ENCODE data around the gene ACO2. TPM values are rescaled to one million over a fixed set of nuclear protein-coding genes. Genes with fewer than 3 reads are reported as not detected.

Gene ACO2
- total and polyA plus RNA-seq, 2 of the 13 experiments (the other 11 are each of a cell fraction or from before 2014, with no cell fraction given): 19.2 to 45.6 TPM

DNA sequence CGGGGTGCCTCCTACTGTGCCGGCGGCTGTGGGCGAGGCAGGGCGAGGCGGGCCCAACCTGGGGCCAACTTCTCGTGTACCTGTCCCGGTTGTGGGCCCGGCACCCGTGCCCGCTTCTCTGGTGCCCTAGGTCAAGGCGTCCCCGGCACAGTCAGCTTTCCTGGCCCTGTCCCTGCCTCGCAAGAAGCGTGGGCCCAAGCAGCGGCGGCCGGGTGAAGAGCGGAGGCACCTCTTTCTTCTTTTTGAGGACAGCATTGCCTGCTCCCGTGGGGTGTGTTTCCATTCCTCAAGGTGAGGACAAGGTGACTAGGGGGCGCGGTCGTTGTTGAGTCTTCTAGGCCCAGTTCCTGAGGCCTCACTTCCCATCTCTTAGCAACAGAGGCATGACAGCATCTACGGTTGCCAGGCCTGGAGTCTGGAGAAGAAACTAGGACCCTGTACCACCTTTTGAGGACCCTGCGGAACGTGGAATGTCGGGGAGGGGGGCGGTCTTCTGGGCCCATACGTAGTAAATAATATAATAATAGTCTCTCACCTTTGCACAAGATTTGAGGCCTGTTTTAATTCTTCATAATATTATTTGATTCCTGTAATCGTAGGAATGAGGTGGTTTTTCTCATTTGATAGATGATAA lies 418 bp downstream of the ACO2 start:
- H3K9ac ChIP-seq (ENCODE audit: insufficient read depth, low read depth, low read length): peak overlapping the region; percentile 92
- no peak for DNase-seq (ENCODE audit: low spot score)
- WGBS (ENCODE audit: low lambda C conversion rate): 0% methylated on average over 12 of the region's 30 CpGs
- H3K36me3 ChIP-seq (replicated peaks in 1 of 2; ENCODE audit: control insufficient read depth in 1 of 2, insufficient read depth in 2 of 2, low read length in 2 of 2): peaks cover 10 to 30% of the 10 kb centered on the region in 2 experiments
- CTCF ChIA-PET (ENCODE audit: low intra/inter-chr PET ratio, low total read pairs): no interaction called here
- H3K4me3 ChIP-seq (replicated peaks in 1 of 3; ENCODE audit: insufficient read depth in 1 of 3, low read depth in 2 of 3, low read length in 3 of 3): peak overlapping the region; percentile 92 to 95 (median 92)
- H3K4me2 ChIP-seq (ENCODE audit: low read depth, low read length): peak overlapping the region; percentile 76
- no peaks in the 10 kb centered on the region; a peak in 1 of 5 replicates for H3K27me3 ChIP-seq (ENCODE audit: control insufficient read depth in 1 of 2, insufficient read depth in 2 of 2, low read length in 2 of 2)
- no peak overlapping the region for H2AFZ ChIP-seq (ENCODE audit: low read length)
- H3K4me1 ChIP-seq (ENCODE audit: insufficient read depth, low read length): peaks cover 63% of the 10 kb centered on the region
- H3K27ac ChIP-seq (ENCODE audit: extremely low read length, insufficient read depth, low read length): peak overlapping the region; percentile 98
- in situ Hi-C loops (cut with HindIII; ENCODE audit: extremely low pct_ligation_motif_present, low pct_unique_long_range_greater_than_20kb): no loop called here
- no peaks in the 10 kb centered on the region; the same call in 1 of the 2 replicates for H4K20me1 ChIP-seq (ENCODE audit: insufficient read depth, low read length)
- ATAC-seq: peak; percentile 63
- FAIRE-seq: no peak
- no peaks in the 10 kb centered on the region for H3K9me3 ChIP-seq (ENCODE audit: low read length)
- peaks cover 83% of the 10 kb centered on the region for H3K79me2 ChIP-seq (ENCODE audit: insufficient read depth, low read length)
- intact Hi-C loops (cut with micrococcal nuclease; ENCODE audit: unreplicated experiment): loop anchor here (1.0 kb wide), 1 partner anchor 21 kb away; no protein-coding TSS in a partner anchor
- POLR2A ChIA-PET: interaction anchor here (1.0 to 2.6 kb wide), 15 partner anchors 11 to 363 kb away, joined by 3 to 122 read pairs (median 9); partner anchors contain the start of genes RANGAP1, SREBF2, TEF and TOB2
- BruUV-seq (replicated peaks): TSS peak; percentile 78
- no peak for TF ChIP-seq HOXA9 (CRISPR knock-in tag; IDR thresholded peaks at IDR 0.05; ENCODE audit: borderline replicate concordance)
- no peak for TF ChIP-seq EHMT2 (IDR thresholded peaks at IDR 0.05; ENCODE audit: borderline replicate concordance, low read depth, low read length)
- no peak for TF ChIP-seq ZNF644 (CRISPR knock-in tag; IDR thresholded peaks at IDR 0.05; ENCODE audit: low read depth)
- no peak for TF ChIP-seq ZNF343 (CRISPR knock-in tag; IDR thresholded peaks at IDR 0.05)
- no peak for TF ChIP-seq ARHGAP35 (CRISPR knock-in tag; IDR thresholded peaks at IDR 0.05; ENCODE audit: borderline replicate concordance)
- peak; percentile 4; the same call in 1 of the 2 replicates for TF ChIP-seq ARNTL (CRISPR knock-in tag; IDR thresholded peaks at IDR 0.05)
- peak; percentile 80 for TF ChIP-seq PHF20 (CRISPR knock-in tag; IDR thresholded peaks at IDR 0.05)
- TF ChIP-seq ZNF33B (CRISPR knock-in tag; IDR thresholded peaks at IDR 0.05): no peak
- no peak for TF ChIP-seq TCF7 (IDR thresholded peaks at IDR 0.05; ENCODE audit: low read depth)
- no peak for TF ChIP-seq HOXA7 (CRISPR knock-in tag; IDR thresholded peaks at IDR 0.05)
- TF ChIP-seq NFYB (CRISPR knock-in tag; IDR thresholded peaks at IDR 0.05): no peak
- TF ChIP-seq, protein P1, sequence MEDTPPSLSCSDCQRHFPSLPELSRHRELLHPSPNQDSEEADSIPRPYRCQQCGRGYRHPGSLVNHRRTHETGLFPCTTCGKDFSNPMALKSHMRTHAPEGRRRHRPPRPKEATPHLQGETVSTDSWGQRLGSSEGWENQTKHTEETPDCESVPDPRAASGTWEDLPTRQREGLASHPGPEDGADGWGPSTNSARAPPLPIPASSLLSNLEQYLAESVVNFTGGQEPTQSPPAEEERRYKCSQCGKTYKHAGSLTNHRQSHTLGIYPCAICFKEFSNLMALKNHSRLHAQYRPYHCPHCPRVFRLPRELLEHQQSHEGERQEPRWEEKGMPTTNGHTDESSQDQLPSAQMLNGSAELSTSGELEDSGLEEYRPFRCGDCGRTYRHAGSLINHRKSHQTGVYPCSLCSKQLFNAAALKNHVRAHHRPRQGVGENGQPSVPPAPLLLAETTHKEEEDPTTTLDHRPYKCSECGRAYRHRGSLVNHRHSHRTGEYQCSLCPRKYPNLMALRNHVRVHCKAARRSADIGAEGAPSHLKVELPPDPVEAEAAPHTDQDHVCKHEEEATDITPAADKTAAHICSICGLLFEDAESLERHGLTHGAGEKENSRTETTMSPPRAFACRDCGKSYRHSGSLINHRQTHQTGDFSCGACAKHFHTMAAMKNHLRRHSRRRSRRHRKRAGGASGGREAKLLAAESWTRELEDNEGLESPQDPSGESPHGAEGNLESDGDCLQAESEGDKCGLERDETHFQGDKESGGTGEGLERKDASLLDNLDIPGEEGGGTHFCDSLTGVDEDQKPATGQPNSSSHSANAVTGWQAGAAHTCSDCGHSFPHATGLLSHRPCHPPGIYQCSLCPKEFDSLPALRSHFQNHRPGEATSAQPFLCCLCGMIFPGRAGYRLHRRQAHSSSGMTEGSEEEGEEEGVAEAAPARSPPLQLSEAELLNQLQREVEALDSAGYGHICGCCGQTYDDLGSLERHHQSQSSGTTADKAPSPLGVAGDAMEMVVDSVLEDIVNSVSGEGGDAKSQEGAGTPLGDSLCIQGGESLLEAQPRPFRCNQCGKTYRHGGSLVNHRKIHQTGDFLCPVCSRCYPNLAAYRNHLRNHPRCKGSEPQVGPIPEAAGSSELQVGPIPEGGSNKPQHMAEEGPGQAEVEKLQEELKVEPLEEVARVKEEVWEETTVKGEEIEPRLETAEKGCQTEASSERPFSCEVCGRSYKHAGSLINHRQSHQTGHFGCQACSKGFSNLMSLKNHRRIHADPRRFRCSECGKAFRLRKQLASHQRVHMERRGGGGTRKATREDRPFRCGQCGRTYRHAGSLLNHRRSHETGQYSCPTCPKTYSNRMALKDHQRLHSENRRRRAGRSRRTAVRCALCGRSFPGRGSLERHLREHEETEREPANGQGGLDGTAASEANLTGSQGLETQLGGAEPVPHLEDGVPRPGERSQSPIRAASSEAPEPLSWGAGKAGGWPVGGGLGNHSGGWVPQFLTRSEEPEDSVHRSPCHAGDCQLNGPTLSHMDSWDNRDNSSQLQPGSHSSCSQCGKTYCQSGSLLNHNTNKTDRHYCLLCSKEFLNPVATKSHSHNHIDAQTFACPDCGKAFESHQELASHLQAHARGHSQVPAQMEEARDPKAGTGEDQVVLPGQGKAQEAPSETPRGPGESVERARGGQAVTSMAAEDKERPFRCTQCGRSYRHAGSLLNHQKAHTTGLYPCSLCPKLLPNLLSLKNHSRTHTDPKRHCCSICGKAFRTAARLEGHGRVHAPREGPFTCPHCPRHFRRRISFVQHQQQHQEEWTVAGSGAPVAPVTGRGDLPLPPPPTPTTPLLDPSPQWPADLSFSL (CRISPR knock-in tag; IDR thresholded peaks at IDR 0.05): no peak
- TF ChIP-seq, protein P2, sequence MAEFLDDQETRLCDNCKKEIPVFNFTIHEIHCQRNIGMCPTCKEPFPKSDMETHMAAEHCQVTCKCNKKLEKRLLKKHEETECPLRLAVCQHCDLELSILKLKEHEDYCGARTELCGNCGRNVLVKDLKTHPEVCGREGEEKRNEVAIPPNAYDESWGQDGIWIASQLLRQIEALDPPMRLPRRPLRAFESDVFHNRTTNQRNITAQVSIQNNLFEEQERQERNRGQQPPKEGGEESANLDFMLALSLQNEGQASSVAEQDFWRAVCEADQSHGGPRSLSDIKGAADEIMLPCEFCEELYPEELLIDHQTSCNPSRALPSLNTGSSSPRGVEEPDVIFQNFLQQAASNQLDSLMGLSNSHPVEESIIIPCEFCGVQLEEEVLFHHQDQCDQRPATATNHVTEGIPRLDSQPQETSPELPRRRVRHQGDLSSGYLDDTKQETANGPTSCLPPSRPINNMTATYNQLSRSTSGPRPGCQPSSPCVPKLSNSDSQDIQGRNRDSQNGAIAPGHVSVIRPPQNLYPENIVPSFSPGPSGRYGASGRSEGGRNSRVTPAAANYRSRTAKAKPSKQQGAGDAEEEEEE (CRISPR knock-in tag; IDR thresholded peaks at IDR 0.05; ENCODE audit: borderline replicate concordance): peak; percentile 34; the same call in 1 of the 2 replicates
- TF ChIP-seq KLF11 (CRISPR knock-in tag; IDR thresholded peaks at IDR 0.05): no peak
- TF ChIP-seq, protein P3, sequence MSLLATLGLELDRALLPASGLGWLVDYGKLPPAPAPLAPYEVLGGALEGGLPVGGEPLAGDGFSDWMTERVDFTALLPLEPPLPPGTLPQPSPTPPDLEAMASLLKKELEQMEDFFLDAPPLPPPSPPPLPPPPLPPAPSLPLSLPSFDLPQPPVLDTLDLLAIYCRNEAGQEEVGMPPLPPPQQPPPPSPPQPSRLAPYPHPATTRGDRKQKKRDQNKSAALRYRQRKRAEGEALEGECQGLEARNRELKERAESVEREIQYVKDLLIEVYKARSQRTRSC (CRISPR knock-in tag; IDR thresholded peaks at IDR 0.05; ENCODE audit: low read depth): 0 out of 2 replicates have a peak, but pooled peaks have one; percentile 53

Data from HepG2 (cell line).